Measurements from ENCODE around the gene GGTA1.

- no peak for TF ChIP-seq EZH2 (IDR thresholded peaks at IDR 0.05)
- no peak for TF ChIP-seq POLR2A (IDR thresholded peaks at IDR 0.05; ENCODE audit: borderline replicate concordance, extremely low read depth, insufficient read depth, insufficient read length)
- TF ChIP-seq MAX (IDR thresholded peaks at IDR 0.05), result no peak
- TF ChIP-seq POLR2AphosphoS5 (IDR thresholded peaks at IDR 0.05; ENCODE audit: low read depth, low read length), result no peak
- peak; percentile 63 to 90 (median 88); a peak in 5 of 6 replicates for TF ChIP-seq CTCF (IDR thresholded peaks at IDR 0.05 in 2 of 3, conservative IDR thresholded peaks at IDR 0.05 in 1 of 3; ENCODE audit: borderline replicate concordance in 1 of 3, insufficient read depth in 1 of 3, low read depth in 2 of 3, low read length in 2 of 3)
- TF ChIP-seq REST (IDR thresholded peaks at IDR 0.05; ENCODE audit: low read depth), result no peak
- TF ChIP-seq EZH2phosphoT487 (IDR thresholded peaks at IDR 0.05; ENCODE audit: borderline replicate concordance), result no peak
- TF ChIP-seq ZFX (IDR thresholded peaks at IDR 0.05), result no peak
- no peak; the same call in 1 of the 2 replicates for TF ChIP-seq ELF1 (IDR thresholded peaks at IDR 0.05; ENCODE audit: borderline replicate concordance, low read depth)
- peak; percentile 24; the same call in 1 of the 2 replicates for TF ChIP-seq EGR1 (IDR thresholded peaks at IDR 0.05; ENCODE audit: low read depth)
- no peak for TF ChIP-seq ZBTB33 (IDR thresholded peaks at IDR 0.05; ENCODE audit: extremely low read depth, insufficient replicate concordance, low read length)
- no peak for TF ChIP-seq FOSL1 (IDR thresholded peaks at IDR 0.05; ENCODE audit: low read depth)
- TF ChIP-seq CEBPB (IDR thresholded peaks at IDR 0.05; ENCODE audit: low read depth), result no peak
- TF ChIP-seq SRF (IDR thresholded peaks at IDR 0.05; ENCODE audit: low read depth), result no peak
Measured at GRCh38 chr9:121463026-121463807, 36.4 kb downstream of the GGTA1 start.

All from HCT116 (cell line).